HEK293T (cell line): ENCODE data around the gene DAO.

ENCODE experiments used
- FOXA1 ChIP-seq: fragments of 450-650 bp; IDR thresholded peaks from 2 replicates; pipeline ENCODE4 v1.6.1; 2016; ENCODE audit warnings: mild to moderate bottlenecking
- FOXM1 ChIP-seq: fragments of 450-650 bp; IDR thresholded peaks from 2 replicates; pipeline ENCODE4 v1.6.1; 2017; ENCODE audit warnings: mild to moderate bottlenecking, borderline replicate concordance
- LEF1 ChIP-seq: fragments of 450-650 bp; IDR thresholded peaks from 2 replicates; pipeline ENCODE4 v1.6.1; 2017; ENCODE audit warnings: mild to moderate bottlenecking, borderline replicate concordance

- TF ChIP-seq LEF1 (no peak), FOXM1 (no peak), FOXA1 (no peak)
Measured at GRCh38 chr12:108928695-108929094, 48.8 kb downstream of the DAO start.
